GM18511 (cell line): Measurements from ENCODE around the gene PLBD2.
A peak's percentile ranks its signal among the peaks of the same experiment; 100 is the strongest.
"Not testable (repeated sequence)": the region's sequence is repeated elsewhere in the genome, so short reads cannot be mapped to it uniquely, and the experiment has no call there.

Source experiments
- ATAC-seq: cut with Tn5 transposase; IDR thresholded peaks from one replicate; pipeline ENCODE4 v1.9.1; 2021; ENCODE audit warnings: mild to moderate bottlenecking, moderate library complexity; ENCODE audit not compliant: unreplicated experiment

PLBD2 gene

DNA sequence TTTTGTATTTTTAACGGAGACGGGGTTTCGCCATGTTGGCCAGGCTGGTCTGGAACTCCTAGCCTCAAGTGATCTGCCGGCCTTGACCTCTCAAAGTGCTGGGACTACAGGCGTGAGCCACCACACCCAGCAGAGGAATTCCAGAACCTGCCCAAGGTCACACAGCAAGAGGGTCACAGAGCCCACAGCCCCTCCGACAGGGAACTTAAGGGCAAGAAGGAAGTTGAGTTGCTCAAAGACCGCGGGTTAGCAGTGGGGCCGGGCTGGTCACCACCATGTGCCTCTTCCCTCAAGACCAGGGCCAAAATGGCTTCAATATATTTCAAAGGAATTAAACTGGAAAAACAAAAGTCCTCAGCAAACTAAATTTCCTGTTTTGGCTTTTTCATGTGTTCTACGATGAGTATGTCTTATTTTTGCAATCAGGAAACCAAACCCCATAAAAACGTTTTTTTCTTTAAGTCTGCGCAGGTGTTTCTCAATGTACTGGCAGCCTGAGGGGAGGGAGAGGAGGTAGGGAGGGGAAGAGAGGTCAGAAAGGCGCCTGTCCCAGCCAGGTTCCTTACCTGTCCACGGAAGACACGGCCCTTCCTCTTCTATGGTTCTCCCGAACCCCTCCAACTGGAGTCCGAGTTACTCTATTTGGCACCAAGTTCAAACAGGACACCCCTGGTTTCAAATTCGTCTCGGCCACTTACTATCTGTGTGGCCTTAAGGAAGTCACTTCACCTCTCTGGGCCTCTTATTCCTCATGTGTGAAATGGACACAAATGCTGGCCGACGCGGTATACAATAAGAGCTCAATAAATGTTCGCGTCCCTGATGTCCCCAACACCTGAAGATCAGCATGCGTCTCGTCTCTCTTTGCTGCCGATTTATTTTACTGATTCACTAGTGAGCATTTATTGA lies 24.3 kb upstream of the PLBD2 start:
- ATAC-seq: peak; percentile 34

DNA sequence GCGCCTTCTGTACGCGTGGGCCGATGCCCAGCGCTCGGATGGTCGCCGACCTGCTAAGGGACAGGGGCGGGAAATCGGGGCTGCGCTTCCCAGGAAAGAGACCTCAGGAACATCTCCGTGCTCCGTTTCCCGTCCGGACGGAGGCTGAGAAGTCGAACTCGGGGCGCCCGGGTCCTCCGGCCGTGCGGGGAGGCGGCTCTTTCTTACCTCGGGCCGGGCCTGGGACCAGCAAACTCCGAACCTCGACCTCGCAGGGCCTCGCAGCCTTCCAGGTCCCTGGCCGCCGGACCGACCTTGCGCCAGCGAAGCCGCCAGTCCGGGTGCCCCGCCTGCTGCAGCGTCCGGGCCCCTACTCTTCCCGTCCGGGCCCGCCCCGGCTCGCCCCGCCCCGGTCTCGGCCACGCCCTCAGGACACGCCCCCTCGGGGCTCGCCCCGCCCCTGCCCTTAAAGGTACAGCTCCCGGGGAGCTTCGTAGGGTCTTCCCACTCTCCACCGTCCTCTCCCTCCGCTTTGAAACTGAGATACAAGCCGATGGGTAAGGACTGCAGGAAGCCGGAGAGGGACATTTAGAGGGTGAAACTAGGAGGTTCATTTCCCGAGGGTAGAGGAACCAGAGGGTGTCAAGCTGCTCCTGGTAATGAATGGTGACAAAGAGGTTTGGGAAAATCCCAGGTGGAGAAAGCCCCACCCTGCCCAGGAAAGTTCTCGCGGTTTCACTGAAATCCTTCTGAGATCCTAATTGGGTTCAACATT lies 23.4 kb upstream of the PLBD2 start, which contains the start of gene SLC8B1:
Gene SLC8B1, minus strand, starts transcription at position 324 of the 754 bp plus-strand sequence. CDS start 2,231 bp downstream, outside the sequence.
- peak; percentile 97 for ATAC-seq

DNA sequence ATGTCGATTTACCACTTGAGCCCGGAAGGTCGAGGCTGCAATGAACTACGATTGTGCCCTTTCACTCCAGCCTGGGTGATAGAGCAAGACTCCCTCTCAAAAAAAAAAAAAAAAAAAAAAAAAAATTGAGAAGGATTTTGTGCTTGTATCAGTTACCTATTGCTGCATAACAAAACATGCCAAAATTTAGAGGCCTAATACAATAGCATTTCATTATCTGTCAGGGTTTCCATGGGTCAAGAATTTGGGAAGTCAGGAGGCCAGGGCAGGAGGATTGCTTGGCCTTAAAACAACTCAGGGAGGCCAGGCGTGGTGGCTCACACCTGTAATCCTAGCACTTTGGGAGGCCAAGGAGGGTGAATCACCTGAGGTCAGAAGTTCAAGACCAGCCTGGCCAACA lies 18.8 kb upstream of the PLBD2 start:
- no peak for ATAC-seq

DNA sequence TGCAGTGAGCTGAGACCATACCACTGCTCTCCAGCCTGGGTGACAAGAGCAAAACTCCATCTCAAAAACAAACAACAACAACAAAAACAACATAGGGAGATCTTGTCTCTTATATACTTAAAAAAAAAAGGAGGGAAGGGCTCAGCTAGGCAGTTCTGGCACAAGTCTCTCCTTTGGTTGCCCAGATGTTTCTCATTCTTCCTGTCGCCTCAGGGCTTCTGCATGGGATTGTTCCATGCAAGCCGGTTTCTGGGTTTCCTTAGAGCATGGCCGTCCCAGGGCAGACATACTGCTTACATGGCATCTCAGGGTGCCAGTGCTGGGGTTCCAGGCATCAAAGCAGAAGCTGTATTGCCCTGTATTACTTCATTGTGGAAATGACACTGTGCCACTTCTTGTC lies 18.3 kb upstream of the PLBD2 start:
- no peak for ATAC-seq

DNA sequence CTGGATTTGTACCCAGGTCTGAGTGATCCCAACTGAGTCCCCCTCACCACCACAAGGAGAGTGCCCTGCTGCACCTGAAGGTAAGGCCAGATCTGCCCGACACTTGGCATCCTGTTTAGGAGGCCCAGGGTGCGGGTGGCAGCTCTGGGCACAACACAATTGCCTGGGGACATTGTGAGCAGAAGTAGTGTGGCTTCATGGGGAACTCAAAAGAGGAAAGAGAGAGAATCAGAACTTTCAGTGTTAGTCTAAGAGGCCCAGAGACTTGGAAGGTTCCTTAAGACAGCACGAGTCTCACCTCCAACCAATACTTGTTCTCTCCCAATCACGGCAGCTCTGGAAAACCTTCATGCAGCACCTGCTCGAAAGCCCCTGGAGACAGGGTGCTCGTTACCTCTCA lies 16.9 kb upstream of the PLBD2 start:
- no peak for ATAC-seq

DNA sequence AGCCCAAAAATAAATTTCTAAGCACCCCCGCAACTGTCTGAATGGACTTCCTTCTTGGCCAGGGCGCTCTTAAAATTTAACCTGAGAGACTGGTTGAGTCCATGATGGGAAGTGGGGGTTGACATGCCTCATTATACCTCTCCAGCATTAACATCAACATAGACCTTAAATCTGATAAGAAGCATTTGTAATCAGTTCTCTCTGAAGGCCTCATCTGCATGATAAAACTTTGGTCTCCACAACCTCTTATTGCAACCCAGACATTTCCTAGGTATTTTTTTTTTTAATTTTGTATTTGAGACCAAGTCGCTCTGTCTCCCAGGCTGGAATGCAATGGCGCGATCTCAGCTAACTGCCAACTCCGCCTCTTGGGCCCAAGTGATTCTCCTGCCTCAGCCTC lies 13.1 kb upstream of the PLBD2 start:
- no peak for ATAC-seq

DNA sequence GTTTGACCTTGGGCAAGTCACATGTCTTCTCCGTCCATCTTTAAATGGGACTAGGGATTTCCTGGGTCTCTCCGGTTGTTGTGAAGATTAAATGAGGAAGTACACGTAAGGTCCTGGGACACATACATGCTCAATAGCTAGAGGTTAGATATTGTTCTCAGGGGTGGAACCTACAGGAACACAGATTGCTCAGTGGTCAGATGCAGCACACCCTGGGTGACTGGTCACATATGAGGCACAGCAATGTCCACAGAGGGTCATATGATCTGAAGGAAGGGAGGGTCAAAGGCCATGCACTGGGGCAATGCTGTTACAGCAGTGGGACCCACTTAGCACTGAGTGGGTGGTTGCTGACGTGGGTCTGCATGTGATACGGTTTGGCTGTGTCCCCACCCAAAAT lies 12.0 kb upstream of the PLBD2 start:
- ATAC-seq: no peak

DNA sequence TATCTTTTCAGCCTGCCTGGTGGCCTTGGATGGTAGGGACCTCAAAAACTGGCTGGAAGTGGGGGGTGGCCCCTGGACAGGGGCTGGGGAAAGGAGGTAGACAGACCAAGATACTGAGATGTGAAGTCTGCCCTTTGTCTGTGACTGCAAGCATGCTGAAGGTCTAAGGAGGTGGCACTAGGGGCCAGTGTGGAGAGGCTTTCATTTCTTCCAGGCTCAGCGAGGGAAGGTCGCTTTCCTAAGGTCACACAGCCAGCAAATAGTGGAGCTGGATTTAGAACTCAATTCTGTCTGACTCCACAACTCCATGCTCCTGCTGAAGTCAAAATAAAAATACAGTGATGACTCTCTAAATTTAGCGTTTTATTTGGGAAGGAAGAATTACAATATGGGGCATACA lies 11.3 kb upstream of the PLBD2 start:
- ATAC-seq: no peak

DNA sequence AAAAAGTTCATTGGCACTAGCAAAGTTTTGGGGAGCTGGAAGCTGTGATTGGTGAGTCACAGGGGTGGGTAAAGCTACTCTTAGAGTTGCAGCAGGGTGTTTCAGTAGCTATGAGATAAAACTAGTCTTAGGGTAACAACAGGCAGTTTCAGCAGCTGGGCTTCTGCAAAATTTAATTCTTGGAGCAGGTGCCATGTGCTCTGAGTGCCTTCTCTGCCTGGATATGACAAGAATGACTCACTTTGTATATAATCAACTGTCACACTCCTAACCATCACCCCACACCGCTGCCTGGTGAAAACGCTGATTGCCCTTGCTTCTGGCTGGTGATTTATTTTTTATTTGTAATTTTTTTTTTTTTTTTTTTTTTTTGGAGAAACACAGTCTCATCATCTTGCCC lies 10.5 kb upstream of the PLBD2 start:
- no peak for ATAC-seq

DNA sequence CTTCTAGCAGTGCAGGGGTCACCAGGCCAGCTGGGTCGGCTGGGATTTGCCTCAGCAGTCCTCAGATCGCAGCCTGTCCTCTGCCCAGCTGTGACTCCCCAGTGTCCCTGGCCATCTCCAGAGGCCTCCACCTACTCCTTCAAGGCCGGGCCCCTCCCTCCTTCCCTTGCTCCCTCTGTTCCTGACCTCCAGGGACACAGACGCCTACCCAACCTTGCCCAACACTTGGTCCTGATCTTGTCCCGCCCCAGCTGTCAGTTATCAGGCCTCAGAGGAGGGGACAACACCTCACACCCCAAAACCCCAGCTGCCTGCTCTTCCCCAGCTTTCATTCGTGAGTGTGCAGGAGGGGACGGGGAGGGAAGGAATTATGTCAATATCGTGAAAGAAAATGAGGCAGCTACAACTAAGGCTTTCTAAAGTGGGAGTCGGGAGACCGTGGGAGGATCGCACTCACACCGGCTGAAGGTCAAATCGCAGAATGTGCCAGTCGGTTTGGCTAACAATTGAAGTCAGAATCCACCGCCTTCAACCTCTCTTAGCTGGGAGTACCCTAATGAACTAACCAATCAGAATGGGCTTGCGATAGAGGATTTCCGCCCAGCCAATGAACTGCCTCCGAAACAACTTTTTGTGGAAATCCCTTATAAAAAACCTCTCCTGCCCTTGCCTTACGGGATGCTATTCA lies 9.4 kb upstream of the PLBD2 start:
- no peak for ATAC-seq

DNA sequence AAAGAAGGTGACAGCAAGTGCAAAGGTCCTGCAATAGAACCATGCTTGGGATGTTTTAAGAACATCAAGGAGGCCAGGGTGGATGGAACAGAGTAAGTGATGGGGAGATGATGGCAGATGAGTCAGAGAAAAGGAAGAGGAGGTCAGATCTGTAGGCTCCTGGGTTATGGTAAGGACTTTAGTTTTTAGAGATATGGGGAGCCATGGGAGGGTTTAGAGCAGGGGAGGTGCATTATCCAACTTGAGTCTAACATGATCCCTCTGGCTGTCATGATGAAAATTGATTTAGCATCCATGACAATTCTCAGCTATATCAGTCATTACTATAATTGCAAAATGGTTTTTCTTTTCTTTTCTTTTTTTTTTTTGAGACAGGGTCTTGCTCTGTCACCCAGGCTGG lies 7.3 kb upstream of the PLBD2 start:
- ATAC-seq: no peak

DNA sequence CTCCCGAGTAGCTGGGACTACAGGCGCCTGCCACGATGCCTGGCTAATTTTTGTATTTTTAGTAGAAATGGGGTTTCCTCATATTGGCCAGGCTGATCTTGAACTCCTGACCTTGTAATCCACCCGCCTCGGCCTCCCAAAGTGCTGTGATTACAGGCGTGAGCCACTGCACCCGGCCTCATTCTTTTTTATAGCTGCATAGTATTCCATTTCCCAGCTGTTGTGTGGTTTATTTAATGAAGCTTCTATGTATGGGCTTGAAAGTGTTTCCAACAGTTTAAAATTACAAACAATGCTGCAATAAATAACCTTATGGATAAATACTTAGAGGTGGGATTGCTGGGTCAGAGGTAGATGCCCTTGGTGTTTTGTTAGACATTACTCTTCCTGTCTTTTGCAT lies 4.2 kb upstream of the PLBD2 start:
- ATAC-seq: not testable (repeated sequence)

DNA sequence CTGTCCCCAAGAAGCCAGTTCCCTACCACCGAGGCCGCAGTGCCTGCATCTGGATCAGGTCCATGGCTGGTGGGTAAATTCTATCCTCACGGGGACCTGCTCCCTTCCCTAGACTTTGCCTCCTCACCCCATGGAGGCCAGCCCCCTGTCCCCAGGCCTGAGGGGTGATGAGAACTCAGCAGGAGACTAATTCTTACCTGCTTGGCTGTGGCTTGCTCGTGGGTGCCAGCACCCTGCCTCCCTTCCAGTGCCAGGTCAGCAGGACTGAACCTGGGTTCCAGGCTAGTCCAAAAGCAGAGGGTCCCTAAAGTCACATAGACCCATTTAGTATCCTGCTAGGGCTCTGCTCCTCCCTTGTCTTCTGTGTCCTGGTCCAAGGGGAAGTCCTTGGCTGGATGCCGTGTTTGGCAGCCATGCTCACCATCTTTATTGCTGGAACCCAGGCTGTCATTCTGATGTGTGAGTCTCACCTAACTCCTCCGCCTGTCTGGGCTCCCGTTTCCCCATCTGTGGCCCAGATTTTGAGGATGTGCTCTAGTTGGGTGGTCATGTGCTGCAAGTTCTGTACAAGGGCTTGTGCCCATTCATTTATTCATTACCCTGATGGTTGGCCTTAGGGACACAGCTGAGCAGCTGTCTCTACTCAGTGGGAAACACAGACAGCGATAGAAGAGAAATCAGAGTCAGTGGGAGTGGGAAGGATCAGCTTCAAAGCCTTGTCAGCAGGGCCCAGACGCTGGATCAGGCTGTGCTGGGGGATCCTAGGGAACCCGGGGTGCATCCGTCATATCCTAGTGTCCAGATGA lies 949 bp downstream of the PLBD2 start:
- no peak for ATAC-seq

DNA sequence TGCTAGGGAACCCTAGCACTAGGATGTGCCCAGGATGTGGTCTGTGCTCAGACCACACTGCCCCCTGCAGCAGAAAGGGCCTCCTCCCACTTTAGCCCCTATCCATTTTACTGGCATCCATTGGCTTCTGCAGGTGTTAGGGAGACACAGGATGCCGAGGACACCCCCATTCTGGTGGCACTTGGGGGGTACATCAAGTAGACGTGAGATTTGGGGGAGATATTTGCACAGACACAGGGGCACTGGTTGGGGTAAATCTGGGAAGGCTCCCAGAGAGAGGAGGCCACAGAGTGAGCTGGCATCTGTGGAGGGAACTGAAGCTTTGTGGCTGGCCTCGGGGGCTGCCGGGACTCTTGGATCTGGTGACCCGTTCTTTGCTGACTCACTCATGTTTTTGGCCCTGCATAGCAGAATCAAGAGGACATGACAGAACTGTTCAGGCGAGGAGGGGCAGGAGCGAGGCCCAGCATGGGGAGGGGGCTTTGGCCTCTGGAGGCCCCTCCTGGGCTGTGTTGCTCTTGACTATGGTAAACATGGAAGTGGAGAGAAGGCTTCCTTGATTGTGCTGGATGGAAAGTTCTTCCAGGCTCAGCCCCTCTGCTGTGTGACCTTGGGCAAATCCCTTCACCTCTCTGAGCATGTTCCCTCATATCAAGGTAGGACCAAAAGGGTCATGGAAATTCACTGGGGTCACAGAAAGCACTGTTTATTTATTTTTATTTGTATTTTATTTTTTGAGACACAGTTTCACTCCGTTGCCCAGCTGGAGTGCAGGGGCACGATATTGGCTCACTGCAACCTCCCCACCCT lies 1.8 kb downstream of the PLBD2 start:
- no peak for ATAC-seq

DNA sequence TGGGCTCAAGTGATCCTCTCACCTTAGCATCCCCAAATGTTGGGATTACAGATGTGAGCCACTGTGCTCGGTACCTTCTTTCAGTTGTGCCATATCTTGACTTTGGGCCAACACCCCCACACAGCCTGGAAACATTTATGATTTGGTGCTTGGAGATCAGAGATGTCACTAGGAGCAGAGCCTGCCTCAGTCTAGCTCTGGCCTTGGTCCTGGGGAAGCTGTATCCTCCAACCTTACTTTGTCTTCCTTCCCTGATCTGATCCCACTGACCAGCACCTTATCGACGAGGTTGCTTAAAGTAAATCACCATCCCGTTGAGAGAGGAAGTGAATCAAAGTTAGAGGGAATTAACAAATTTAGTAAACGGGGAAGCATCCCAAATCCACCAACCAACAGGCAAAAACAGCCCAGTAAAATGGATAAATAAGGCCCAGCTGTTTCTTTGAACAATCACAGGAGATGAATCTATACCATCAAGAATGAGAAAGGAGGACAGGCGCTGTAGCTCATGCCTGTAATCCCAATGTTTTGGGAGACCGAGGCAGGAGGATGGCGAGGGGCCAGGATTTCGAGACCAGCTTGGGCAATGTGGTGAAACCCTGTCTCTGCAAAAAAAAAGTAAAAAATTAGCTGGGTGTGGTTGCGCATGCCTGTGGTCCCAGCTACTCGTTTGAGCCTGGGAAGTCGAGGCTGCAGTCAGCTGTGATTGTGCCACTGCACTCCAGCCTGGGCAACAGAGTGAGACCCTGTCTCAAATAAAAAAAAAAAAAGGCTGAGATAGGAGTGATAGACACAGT lies 3.4 kb downstream of the PLBD2 start:
- ATAC-seq: no peak

DNA sequence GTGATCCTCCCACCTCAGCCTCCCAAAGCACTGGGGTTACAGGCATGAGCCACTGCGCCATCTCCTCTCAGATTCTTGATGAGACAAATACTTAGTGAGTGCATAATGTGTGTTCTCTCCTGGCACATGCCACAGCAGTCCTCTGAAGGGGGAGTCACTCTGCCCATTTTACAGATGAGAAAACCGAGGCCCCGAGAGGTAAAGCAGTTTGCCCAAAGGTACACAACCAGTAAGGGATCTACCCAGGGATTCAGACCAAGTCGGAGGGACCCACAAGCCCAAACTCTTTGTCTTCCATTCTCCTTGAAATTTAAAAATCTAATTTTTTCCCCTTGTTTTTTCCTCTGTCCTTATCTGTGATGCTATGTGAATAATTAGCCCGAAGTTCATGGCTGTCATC lies 6.3 kb downstream of the PLBD2 start:
- no peak for ATAC-seq

DNA sequence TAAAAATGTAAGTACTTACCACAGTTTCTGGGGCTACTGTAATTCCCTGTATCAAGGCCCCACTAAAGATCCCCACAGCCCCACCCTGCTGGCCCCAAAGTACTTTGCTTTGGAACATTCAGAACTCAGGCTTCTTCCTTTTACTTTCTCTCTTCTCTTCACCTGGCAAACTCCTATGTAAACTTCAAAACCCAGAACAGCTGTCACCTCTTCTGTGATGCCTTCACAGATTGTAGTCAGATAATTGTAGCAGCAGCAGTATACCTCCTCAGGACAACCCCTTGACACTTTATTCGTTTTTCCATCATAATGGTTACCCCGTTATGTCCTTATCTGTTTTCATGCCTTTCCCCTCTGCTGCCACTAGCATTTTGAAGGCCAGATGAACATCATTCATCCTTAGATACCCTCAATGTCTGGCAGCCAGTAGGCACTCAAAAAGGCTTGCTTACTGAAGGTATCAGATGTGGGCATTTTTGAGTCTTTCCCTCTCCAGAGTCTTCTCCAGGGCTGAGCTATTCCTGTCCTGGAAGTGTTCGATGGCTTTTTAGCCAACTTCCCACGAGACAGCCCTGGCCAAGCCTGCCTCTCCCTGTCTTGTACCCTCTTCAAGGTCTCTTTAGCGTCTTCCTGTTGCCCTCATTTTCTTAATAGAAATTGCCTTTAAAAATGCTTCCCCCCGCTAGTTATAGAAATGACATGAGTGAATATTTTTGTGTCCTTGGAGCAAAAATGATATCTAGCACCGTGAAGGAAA lies 7.4 kb downstream of the PLBD2 start:
- no peak for ATAC-seq

DNA sequence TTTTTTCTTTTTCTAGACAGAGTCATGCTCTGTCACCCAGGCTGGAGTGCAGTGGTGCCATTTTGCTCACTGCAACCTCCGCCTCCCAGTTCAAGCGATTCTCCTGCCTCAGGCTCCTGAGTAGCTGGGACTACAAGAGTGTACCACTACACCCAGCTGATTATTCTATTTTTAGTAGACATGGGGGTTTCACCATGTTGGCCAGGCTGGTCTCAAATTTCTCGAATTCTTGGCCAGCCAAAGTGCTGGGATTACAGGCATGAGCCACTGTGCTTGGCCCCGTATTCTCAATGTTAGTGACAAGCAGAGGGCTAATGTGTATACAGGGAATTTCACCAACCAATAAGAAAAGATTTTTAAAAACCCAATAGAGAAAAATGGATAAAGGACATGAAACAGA lies 8.4 kb downstream of the PLBD2 start:
- ATAC-seq: no peak
